Ishikawa (cell line): Measurements from ENCODE around the gene NDRG3.

ENCODE experiments used
- CEBPB ChIP-seq: IDR thresholded peaks from 2 replicates; pipeline ENCODE4 v1.6.1; 2012
- CREB1 ChIP-seq: IDR thresholded peaks from 2 replicates; pipeline ENCODE4 v1.6.1; 2012; ENCODE audit warnings: low read depth
- EGR1 ChIP-seq: IDR thresholded peaks from 2 replicates; pipeline ENCODE4 v1.6.1; 2012
- FOXM1 ChIP-seq: IDR thresholded peaks from 2 replicates; pipeline ENCODE4 v1.6.1; 2012; ENCODE audit warnings: low read depth, borderline replicate concordance
- NFIC ChIP-seq: IDR thresholded peaks from 2 replicates; pipeline ENCODE4 v1.6.1; 2012
- RAD21 ChIP-seq: IDR thresholded peaks from 2 replicates; pipeline ENCODE4 v1.6.1; 2012; ENCODE audit warnings: low read depth
- TAF1 ChIP-seq: IDR thresholded peaks from 2 replicates; pipeline ENCODE4 v1.6.1; 2012; ENCODE audit warnings: low read depth, mild to moderate bottlenecking
- TCF12 ChIP-seq: IDR thresholded peaks from 2 replicates; pipeline ENCODE4 v1.6.1; 2012; ENCODE audit warnings: low read depth
- TEAD4 ChIP-seq: IDR thresholded peaks from 2 replicates; pipeline ENCODE4 v1.6.1; 2012
- YY1 ChIP-seq: IDR thresholded peaks from 2 replicates; pipeline ENCODE4 v1.6.1; 2012; ENCODE audit warnings: low read depth
- ZBTB7A ChIP-seq: IDR thresholded peaks from 2 replicates; pipeline ENCODE4 v1.6.1; 2012; ENCODE audit warnings: low read depth
- TF ChIP-seq, protein P1 (sequence below): IDR thresholded peaks from 2 replicates; pipeline ENCODE4 v1.6.1; 2012
- TF ChIP-seq, protein P2 (sequence below): IDR thresholded peaks from 2 replicates; pipeline ENCODE4 v1.6.1; 2012
- TF ChIP-seq, protein P3 (sequence below): IDR thresholded peaks from 2 replicates; pipeline ENCODE4 v1.6.1; 2012; ENCODE audit warnings: low read depth, mild to moderate bottlenecking

Gene NDRG3

DNA sequence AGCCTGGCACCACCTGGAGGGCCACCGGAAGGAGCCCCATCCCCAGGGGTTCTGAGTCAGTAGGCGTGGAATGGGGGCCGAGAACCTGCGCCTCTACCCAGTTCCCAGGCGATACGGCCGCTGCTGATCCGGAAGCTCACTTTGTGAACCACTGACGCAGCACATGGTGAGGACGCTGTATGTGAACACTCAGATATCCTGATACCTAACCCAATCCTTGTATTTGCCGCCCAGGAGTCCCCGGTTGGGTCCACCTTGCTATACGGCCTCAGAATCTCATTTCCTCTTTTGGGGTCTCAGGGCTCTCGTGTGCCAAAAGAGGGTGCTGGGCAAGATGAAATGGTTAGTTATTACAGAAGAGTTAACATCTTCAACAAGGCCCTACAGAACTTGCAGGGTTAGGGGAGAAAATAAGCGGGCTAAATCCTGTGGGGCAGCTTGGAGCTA lies 140.9 kb downstream of the NDRG3 start:
- TF ChIP-seq FOXM1 (no peak), CREB1 (no peak), RAD21 (no peak), TCF12 (no peak), TEAD4 (no peak), TAF1 (no peak), NFIC (no peak), ZBTB7A (no peak), EGR1 (no peak), CEBPB (no peak), YY1 (no peak)
- TF ChIP-seq, protein P1, sequence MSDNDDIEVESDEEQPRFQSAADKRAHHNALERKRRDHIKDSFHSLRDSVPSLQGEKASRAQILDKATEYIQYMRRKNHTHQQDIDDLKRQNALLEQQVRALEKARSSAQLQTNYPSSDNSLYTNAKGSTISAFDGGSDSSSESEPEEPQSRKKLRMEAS = no peak
- TF ChIP-seq, protein P2, sequence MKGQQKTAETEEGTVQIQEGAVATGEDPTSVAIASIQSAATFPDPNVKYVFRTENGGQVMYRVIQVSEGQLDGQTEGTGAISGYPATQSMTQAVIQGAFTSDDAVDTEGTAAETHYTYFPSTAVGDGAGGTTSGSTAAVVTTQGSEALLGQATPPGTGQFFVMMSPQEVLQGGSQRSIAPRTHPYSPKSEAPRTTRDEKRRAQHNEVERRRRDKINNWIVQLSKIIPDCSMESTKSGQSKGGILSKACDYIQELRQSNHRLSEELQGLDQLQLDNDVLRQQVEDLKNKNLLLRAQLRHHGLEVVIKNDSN = no peak
- TF ChIP-seq, protein P3, sequence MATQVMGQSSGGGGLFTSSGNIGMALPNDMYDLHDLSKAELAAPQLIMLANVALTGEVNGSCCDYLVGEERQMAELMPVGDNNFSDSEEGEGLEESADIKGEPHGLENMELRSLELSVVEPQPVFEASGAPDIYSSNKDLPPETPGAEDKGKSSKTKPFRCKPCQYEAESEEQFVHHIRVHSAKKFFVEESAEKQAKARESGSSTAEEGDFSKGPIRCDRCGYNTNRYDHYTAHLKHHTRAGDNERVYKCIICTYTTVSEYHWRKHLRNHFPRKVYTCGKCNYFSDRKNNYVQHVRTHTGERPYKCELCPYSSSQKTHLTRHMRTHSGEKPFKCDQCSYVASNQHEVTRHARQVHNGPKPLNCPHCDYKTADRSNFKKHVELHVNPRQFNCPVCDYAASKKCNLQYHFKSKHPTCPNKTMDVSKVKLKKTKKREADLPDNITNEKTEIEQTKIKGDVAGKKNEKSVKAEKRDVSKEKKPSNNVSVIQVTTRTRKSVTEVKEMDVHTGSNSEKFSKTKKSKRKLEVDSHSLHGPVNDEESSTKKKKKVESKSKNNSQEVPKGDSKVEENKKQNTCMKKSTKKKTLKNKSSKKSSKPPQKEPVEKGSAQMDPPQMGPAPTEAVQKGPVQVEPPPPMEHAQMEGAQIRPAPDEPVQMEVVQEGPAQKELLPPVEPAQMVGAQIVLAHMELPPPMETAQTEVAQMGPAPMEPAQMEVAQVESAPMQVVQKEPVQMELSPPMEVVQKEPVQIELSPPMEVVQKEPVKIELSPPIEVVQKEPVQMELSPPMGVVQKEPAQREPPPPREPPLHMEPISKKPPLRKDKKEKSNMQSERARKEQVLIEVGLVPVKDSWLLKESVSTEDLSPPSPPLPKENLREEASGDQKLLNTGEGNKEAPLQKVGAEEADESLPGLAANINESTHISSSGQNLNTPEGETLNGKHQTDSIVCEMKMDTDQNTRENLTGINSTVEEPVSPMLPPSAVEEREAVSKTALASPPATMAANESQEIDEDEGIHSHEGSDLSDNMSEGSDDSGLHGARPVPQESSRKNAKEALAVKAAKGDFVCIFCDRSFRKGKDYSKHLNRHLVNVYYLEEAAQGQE = no peak
